ENCODE data around the gene KCNQ1OT1. TPM values are rescaled to one million over a fixed set of nuclear protein-coding genes. Genes with fewer than 3 reads are reported as not detected.

KCNQ1OT1 gene
- total RNA-seq, 1 donor = 5.1 TPM

GRCh38 chr11:2726964-2727363 is 27.2 kb upstream of the KCNQ1OT1 start:
- H3K4me2 ChIP-seq (ENCODE audit: insufficient read depth, low read length) = no peak overlapping the region
- no peaks in the 10 kb centered on the region for H4K20me1 ChIP-seq (ENCODE audit: insufficient read depth, low read length)
- H3K4me1 ChIP-seq (ENCODE audit: insufficient read depth, low read length) = no peaks in the 10 kb centered on the region
- H3K27ac ChIP-seq (ENCODE audit: low read depth, low read length) = no peak overlapping the region
- H3K79me2 ChIP-seq (ENCODE audit: insufficient read depth, low read length) = no peaks in the 10 kb centered on the region
- no peak overlapping the region for H2AFZ ChIP-seq (ENCODE audit: low read length)
- H3K36me3 ChIP-seq (ENCODE audit: insufficient read depth, low read length) = no peaks in the 10 kb centered on the region
- no peak for DNase-seq (ENCODE audit: insufficient read length, low spot score, missing footprints)
- TF ChIP-seq CTCF (IDR thresholded peaks at IDR 0.05; ENCODE audit: extremely low read depth, low read depth, low read length) = no peak
- peaks cover 25% of the 10 kb centered on the region for H3K27me3 ChIP-seq (ENCODE audit: insufficient read depth, low read length)
- no peaks in the 10 kb centered on the region for H3K9me3 ChIP-seq (ENCODE audit: low read depth, low read length)
- no peak overlapping the region for H3K4me3 ChIP-seq (ENCODE audit: insufficient read depth, low read length)

GRCh38 chr11:2725368-2726300 is 25.8 kb upstream of the KCNQ1OT1 start:
- DNase-seq (ENCODE audit: insufficient read length, low spot score, missing footprints) = no peak
- H3K27me3 ChIP-seq (ENCODE audit: insufficient read depth, low read length) = peaks cover 28% of the 10 kb centered on the region
- no peak overlapping the region for H3K4me3 ChIP-seq (ENCODE audit: insufficient read depth, low read length)
- no peaks in the 10 kb centered on the region for H4K20me1 ChIP-seq (ENCODE audit: insufficient read depth, low read length)
- H3K4me1 ChIP-seq (ENCODE audit: insufficient read depth, low read length) = no peaks in the 10 kb centered on the region
- no peak overlapping the region for H2AFZ ChIP-seq (ENCODE audit: low read length)
- no peaks in the 10 kb centered on the region for H3K9me3 ChIP-seq (ENCODE audit: low read depth, low read length)
- H3K27ac ChIP-seq (ENCODE audit: low read depth, low read length) = no peak overlapping the region
- H3K79me2 ChIP-seq (ENCODE audit: insufficient read depth, low read length) = no peaks in the 10 kb centered on the region
- H3K36me3 ChIP-seq (ENCODE audit: insufficient read depth, low read length) = no peaks in the 10 kb centered on the region
- TF ChIP-seq CTCF (IDR thresholded peaks at IDR 0.05; ENCODE audit: extremely low read depth, low read depth, low read length) = no peak
- H3K4me2 ChIP-seq (ENCODE audit: insufficient read depth, low read length) = no peak overlapping the region

- Histone ChIP-seq H3K36me3 (ENCODE audit: insufficient read depth, low read length) (no peaks in the 10 kb centered on the region), H3K4me1 (ENCODE audit: insufficient read depth, low read length) (no peaks in the 10 kb centered on the region), H3K27ac (ENCODE audit: low read depth, low read length) (no peak overlapping the region), H4K20me1 (ENCODE audit: insufficient read depth, low read length) (no peaks in the 10 kb centered on the region), H3K4me3 (ENCODE audit: insufficient read depth, low read length) (no peak overlapping the region), H3K79me2 (ENCODE audit: insufficient read depth, low read length) (no peaks in the 10 kb centered on the region), H2AFZ (ENCODE audit: low read length) (no peak overlapping the region), H3K4me2 (ENCODE audit: insufficient read depth, low read length) (no peak overlapping the region), H3K9me3 (ENCODE audit: low read depth, low read length) (no peaks in the 10 kb centered on the region), H3K27me3 (ENCODE audit: insufficient read depth, low read length) (peaks cover 28% of the 10 kb centered on the region)
- no peak for TF ChIP-seq CTCF (IDR thresholded peaks at IDR 0.05; ENCODE audit: extremely low read depth, low read depth, low read length)
- no peak for DNase-seq (ENCODE audit: insufficient read length, low spot score, missing footprints)
Measured at GRCh38 chr11:2724653-2725367, 25.0 kb upstream of the KCNQ1OT1 start.

GRCh38 chr11:2724104-2724503 is 24.3 kb upstream of the KCNQ1OT1 start:
- H3K27ac ChIP-seq (ENCODE audit: low read depth, low read length) = no peak overlapping the region
- H3K36me3 ChIP-seq (ENCODE audit: insufficient read depth, low read length) = no peaks in the 10 kb centered on the region
- no peak overlapping the region for H3K4me2 ChIP-seq (ENCODE audit: insufficient read depth, low read length)
- no peaks in the 10 kb centered on the region for H4K20me1 ChIP-seq (ENCODE audit: insufficient read depth, low read length)
- H3K4me1 ChIP-seq (ENCODE audit: insufficient read depth, low read length) = no peaks in the 10 kb centered on the region
- H2AFZ ChIP-seq (ENCODE audit: low read length) = no peak overlapping the region
- TF ChIP-seq CTCF (IDR thresholded peaks at IDR 0.05; ENCODE audit: extremely low read depth, low read depth, low read length) = no peak
- H3K27me3 ChIP-seq (ENCODE audit: insufficient read depth, low read length) = peaks cover 28% of the 10 kb centered on the region
- no peaks in the 10 kb centered on the region for H3K79me2 ChIP-seq (ENCODE audit: insufficient read depth, low read length)
- H3K9me3 ChIP-seq (ENCODE audit: low read depth, low read length) = no peaks in the 10 kb centered on the region
- no peak overlapping the region for H3K4me3 ChIP-seq (ENCODE audit: insufficient read depth, low read length)
- DNase-seq (ENCODE audit: insufficient read length, low spot score, missing footprints) = no peak

All from osteoblast (primary cell).